Chondrocyte (in vitro differentiated cells): ENCODE measurements around the gene P4HA1. TPM values are rescaled to one million over a fixed set of nuclear protein-coding genes. Genes with fewer than 3 reads are reported as not detected.

Experiments used
- DNase-seq: peaks from one replicate; pipeline ENCODE4 v3.0.0; 2021; ENCODE audit warnings: mixed read lengths, low spot score
- H3K27ac Mint-ChIP-seq: one replicate; pipeline ENCODE4 v1.8.0; 2021; ENCODE audit warnings: mild to moderate bottlenecking, moderate library complexity, mixed read lengths; ENCODE audit not compliant: unreplicated experiment
- H3K27me3 Mint-ChIP-seq: 2 replicates; pipeline ENCODE4 v1.8.0; 2021; ENCODE audit warnings: low read depth, mixed read lengths
- H3K36me3 Mint-ChIP-seq: 2 replicates; pipeline ENCODE4 v1.8.0; 2021; ENCODE audit warnings: low read depth, mixed read lengths
- H3K4me1 Mint-ChIP-seq: 2 replicates; pipeline ENCODE4 v1.8.0; 2021; ENCODE audit warnings: low read depth, mild to moderate bottlenecking, mixed read lengths
- H3K4me3 Mint-ChIP-seq: one replicate; pipeline ENCODE4 v1.8.0; 2021; ENCODE audit warnings: mild to moderate bottlenecking, moderate library complexity, mixed read lengths; ENCODE audit not compliant: unreplicated experiment
- H3K9me3 Mint-ChIP-seq: 2 replicates; pipeline ENCODE4 v1.8.0; 2021; ENCODE audit warnings: low read depth, mixed read lengths
- CTCF ChIP-seq: fragments of 200-600 bp; sonication (generic); IDR thresholded peaks from 2 replicates; pipeline ENCODE4 v1.5.0; 2021; ENCODE audit warnings: antibody characterized with exemption, mild to moderate bottlenecking, moderate library complexity
- total RNA-seq: library from RNA; stranded (reverse); gene quantifications from 3 replicates; pipeline ENCODE4 v1.2.1, GENCODE V29; 2021

Gene P4HA1
- total RNA-seq, 1 donor from 2014 or later = 179 TPM

GRCh38 chr10:73094986-73095480 is 1.6 kb downstream of the P4HA1 start:
- Mint-ChIP-seq H3K36me3 (no peaks in the 10 kb centered on the region), H3K9me3 (no peaks in the 10 kb centered on the region), H3K27me3 (no peaks in the 10 kb centered on the region), H3K4me3 (peak overlapping the region; percentile 95), H3K27ac (peak overlapping the region; percentile 98), H3K4me1 (peaks cover 41% of the 10 kb centered on the region)
- no peak for TF ChIP-seq CTCF
- DNase-seq = no peak

GRCh38 chr10:73093922-73094850 is 2.5 kb downstream of the P4HA1 start:
- Mint-ChIP-seq H3K9me3 (no peaks in the 10 kb centered on the region), H3K36me3 (no peaks in the 10 kb centered on the region), H3K27ac (peak overlapping the region; percentile 98), H3K4me1 (peaks cover 43% of the 10 kb centered on the region), H3K27me3 (no peaks in the 10 kb centered on the region), H3K4me3 (peak overlapping the region; percentile 95)
- no peak for TF ChIP-seq CTCF
- no peak for DNase-seq

- peaks cover 56% of the 10 kb centered on the region for H3K4me1 Mint-ChIP-seq
- no peaks in the 10 kb centered on the region for H3K36me3 Mint-ChIP-seq
- DNase-seq = no peak
- H3K27ac Mint-ChIP-seq = peak overlapping the region; percentile 68
- TF ChIP-seq CTCF = no peak
- H3K4me3 Mint-ChIP-seq = peak overlapping the region; percentile 28
- no peaks in the 10 kb centered on the region for H3K9me3 Mint-ChIP-seq
- no peaks in the 10 kb centered on the region for H3K27me3 Mint-ChIP-seq
Observed at GRCh38 chr10:73092830-73093229, 3.8 kb downstream of the P4HA1 start.

- Mint-ChIP-seq H3K36me3 (no peaks in the 10 kb centered on the region), H3K9me3 (no peaks in the 10 kb centered on the region), H3K4me3 (no peak overlapping the region), H3K27me3 (no peaks in the 10 kb centered on the region), H3K4me1 (peaks cover 57% of the 10 kb centered on the region), H3K27ac (peak overlapping the region; percentile 87)
- no peak for DNase-seq
- TF ChIP-seq CTCF = no peak
Observed at GRCh38 chr10:73088304-73088703, 8.4 kb downstream of the P4HA1 start.

- no peak for TF ChIP-seq CTCF
- no peak for DNase-seq
- peaks cover 60% of the 10 kb centered on the region for H3K4me1 Mint-ChIP-seq
- H3K9me3 Mint-ChIP-seq = no peaks in the 10 kb centered on the region
- no peaks in the 10 kb centered on the region for H3K27me3 Mint-ChIP-seq
- no peak overlapping the region for H3K27ac Mint-ChIP-seq
- H3K4me3 Mint-ChIP-seq = no peak overlapping the region
- H3K36me3 Mint-ChIP-seq = no peaks in the 10 kb centered on the region
Observed at GRCh38 chr10:73086816-73087215, 9.8 kb downstream of the P4HA1 start.
